SK-N-SH treated with all-trans-retinoic acid at 6 μM for 48 hours (cell line): ENCODE measurements around the gene GNG13.
"Not testable (repeated sequence)": the region's sequence is repeated elsewhere in the genome, so short reads cannot be mapped to it uniquely, and the experiment has no call there.

Source experiments
- ATAC-seq: fragments of 200-7000 bp; cut with Tn5 transposase; 3 replicates; pipeline ENCODE4 v1.9.1; 2020; ENCODE audit warnings: mild to moderate bottlenecking, moderate library complexity
- ARNTL ChIP-seq: fragments of 450-650 bp; formaldehyde crosslinking; IDR thresholded peaks from 2 replicates; pipeline ENCODE4 v1.5.0; 2020; ENCODE audit warnings: low read depth, mild to moderate bottlenecking, moderate library complexity, borderline replicate concordance
- BACH2 ChIP-seq: fragments of 250-450 bp; sonication (Bioruptor Pico); IDR thresholded peaks from 2 replicates; pipeline ENCODE4 v1.9.0; 2021; ENCODE audit warnings: mild to moderate bottlenecking, borderline replicate concordance
- CREB5 ChIP-seq: fragments of 250-450 bp; sonication (Bioruptor Pico); IDR thresholded peaks from 2 replicates; pipeline ENCODE4 v1.5.1; 2020; ENCODE audit warnings: low read depth, mild to moderate bottlenecking, moderate library complexity
- CSDC2 ChIP-seq: fragments of 250-450 bp; sonication (Bioruptor Pico); IDR thresholded peaks from 2 replicates; pipeline ENCODE4 v1.5.0; 2020; ENCODE audit warnings: mild to moderate bottlenecking, moderate library complexity
- ESRRG ChIP-seq: fragments of 250-450 bp; sonication (Bioruptor Pico); IDR thresholded peaks from 2 replicates; pipeline ENCODE4 v1.6.1; 2021; ENCODE audit warnings: mild to moderate bottlenecking
- GLIS3 ChIP-seq: fragments of 250-450 bp; sonication (Bioruptor Pico); IDR thresholded peaks from 2 replicates; pipeline ENCODE4 v1.5.0; 2020; ENCODE audit warnings: mild to moderate bottlenecking, moderate library complexity
- ISL1 ChIP-seq: fragments of 250-450 bp; sonication (Bioruptor Pico); IDR thresholded peaks from 2 replicates; pipeline ENCODE4 v2.1.2; 2022; ENCODE audit warnings: mild to moderate bottlenecking, moderate library complexity
- OSR1 ChIP-seq: fragments of 250-450 bp; sonication (Bioruptor Pico); IDR thresholded peaks from 2 replicates; pipeline ENCODE4 v1.8.0; 2022; ENCODE audit warnings: moderate library complexity, mild to moderate bottlenecking, inconsistent platforms
- PATZ1 ChIP-seq: fragments of 250-450 bp; sonication (Bioruptor Pico); IDR thresholded peaks from 2 replicates; pipeline ENCODE4 v1.8.0; 2020; ENCODE audit warnings: mild to moderate bottlenecking, moderate library complexity, borderline replicate concordance
- POU6F1 ChIP-seq: fragments of 250-450 bp; sonication (Bioruptor Pico); IDR thresholded peaks from 2 replicates; pipeline ENCODE4 v1.8.0; 2021; ENCODE audit warnings: low read depth, mild to moderate bottlenecking, moderate library complexity, borderline replicate concordance
- PPARA ChIP-seq: fragments of 250-450 bp; sonication (Bioruptor Pico); IDR thresholded peaks from 2 replicates; pipeline ENCODE4 v1.5.0; 2020; ENCODE audit warnings: mild to moderate bottlenecking, borderline replicate concordance
- RARB ChIP-seq: fragments of 250-450 bp; sonication (Bioruptor Pico); IDR thresholded peaks from 2 replicates; pipeline ENCODE4 v1.8.0; 2021; ENCODE audit warnings: mild to moderate bottlenecking, moderate library complexity
- SNAI2 ChIP-seq: fragments of 250-450 bp; sonication (Bioruptor Pico); IDR thresholded peaks from 2 replicates; pipeline ENCODE4 v1.5.0; 2020; ENCODE audit warnings: mild to moderate bottlenecking, moderate library complexity
- TCF4 ChIP-seq: fragments of 250-450 bp; sonication (Bioruptor Pico); IDR thresholded peaks from 2 replicates; pipeline ENCODE4 v1.8.0; 2021; ENCODE audit warnings: mild to moderate bottlenecking, moderate library complexity, borderline replicate concordance
- TSHZ2 ChIP-seq: fragments of 250-450 bp; sonication (Bioruptor Pico); IDR thresholded peaks from 2 replicates; pipeline ENCODE4 v1.5.0; 2020; ENCODE audit warnings: mild to moderate bottlenecking, moderate library complexity
- ZFP3 ChIP-seq: fragments of 250-450 bp; sonication (Bioruptor Pico); IDR thresholded peaks from 2 replicates; pipeline ENCODE4 v1.5.0; 2020; ENCODE audit warnings: mild to moderate bottlenecking, moderate library complexity
- ZFP30 ChIP-seq: fragments of 450-650 bp; formaldehyde crosslinking; IDR thresholded peaks from 2 replicates; pipeline ENCODE4 v1.5.0; 2022; ENCODE audit warnings: mild to moderate bottlenecking, moderate library complexity
- ZNF70 ChIP-seq: fragments of 450-650 bp; formaldehyde crosslinking; IDR thresholded peaks from 2 replicates; pipeline ENCODE4 v1.5.0; 2020; ENCODE audit warnings: mild to moderate bottlenecking, moderate library complexity
- ZNF8 ChIP-seq: fragments of 450-650 bp; formaldehyde crosslinking; IDR thresholded peaks from 2 replicates; pipeline ENCODE4 v1.5.0; 2020; ENCODE audit warnings: mild to moderate bottlenecking, moderate library complexity

The GNG13 gene

GRCh38 chr16:759110-759910 is 41.2 kb downstream of the GNG13 start:
- ATAC-seq: no peak

GRCh38 chr16:756428-756827 is 44.1 kb downstream of the GNG13 start:
- no peak for ATAC-seq
- TF ChIP-seq ZNF70 (CRISPR knock-in tag) (no peak), CREB5 (no peak), POU6F1 (CRISPR knock-in tag) (no peak), CSDC2 (CRISPR knock-in tag) (no peak), ZFP3 (CRISPR knock-in tag) (no peak), PATZ1 (no peak), PPARA (CRISPR knock-in tag) (no peak), ZNF8 (CRISPR knock-in tag) (no peak), TCF4 (CRISPR knock-in tag) (no peak), ZFP30 (no peak)

More at GRCh38 chr16:759110-759910, 41.2 kb downstream of the GNG13 start:
- TF ChIP-seq RARB (CRISPR knock-in tag) (no peak), ESRRG (no peak), ZFP30 (no peak), SNAI2 (no peak), ISL1 (CRISPR knock-in tag) (no peak), TSHZ2 (CRISPR knock-in tag) (no peak), PATZ1 (no peak), GLIS3 (no peak), ZNF70 (CRISPR knock-in tag) (no peak), BACH2 (CRISPR knock-in tag) (no peak), POU6F1 (CRISPR knock-in tag) (no peak), ARNTL (no peak), TCF4 (CRISPR knock-in tag) (no peak)

- ATAC-seq: no peak
- no peak for TF ChIP-seq TSHZ2 (CRISPR knock-in tag)
- TF ChIP-seq ZFP30: no peak
- no peak for TF ChIP-seq OSR1 (CRISPR knock-in tag)
- TF ChIP-seq GLIS3: no peak
- TF ChIP-seq ISL1 (CRISPR knock-in tag): no peak
- no peak for TF ChIP-seq ESRRG
- TF ChIP-seq RARB (CRISPR knock-in tag): no peak
- TF ChIP-seq ARNTL: no peak
- TF ChIP-seq PATZ1: no peak
- no peak for TF ChIP-seq PPARA (CRISPR knock-in tag)
- TF ChIP-seq ZFP3 (CRISPR knock-in tag): no peak
- TF ChIP-seq ZNF70 (CRISPR knock-in tag): no peak
Observed at GRCh38 chr16:754656-755055, 45.9 kb downstream of the GNG13 start.

- not testable (repeated sequence) for ATAC-seq
Observed at GRCh38 chr16:754121-754607, 46.4 kb downstream of the GNG13 start.
